ENCODE results near the gene KCNG2. TPM values are rescaled to one million over a fixed set of nuclear protein-coding genes. Genes with fewer than 3 reads are reported as not detected.

KCNG2 gene
- total RNA-seq, 1 experiment from 2014 or later, result not detected

DNA sequence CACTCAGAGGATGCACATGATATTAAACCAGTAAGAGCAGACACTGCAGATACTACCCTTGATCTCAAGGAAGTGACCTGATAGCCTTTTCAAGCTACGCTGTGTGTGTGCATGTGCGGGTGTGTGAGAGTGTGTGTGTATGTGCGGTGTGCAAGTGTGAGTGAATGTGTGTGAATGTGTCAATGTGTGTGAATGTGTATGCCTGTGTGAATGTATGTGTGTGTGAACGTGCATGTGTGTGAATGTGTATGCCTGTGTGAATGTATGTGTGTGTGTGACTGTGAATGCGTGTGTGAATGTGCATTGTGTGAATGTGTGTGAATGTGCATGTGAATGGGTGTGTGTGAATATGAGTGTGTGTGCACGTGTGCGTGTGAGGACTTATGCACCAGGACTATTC lies 53.8 kb downstream of the KCNG2 start:
- no peak for DNase-seq
- Histone ChIP-seq H3K4me1 (no peaks in the 10 kb centered on the region), H3K27me3 (replicated peaks; ENCODE audit: control insufficient read depth, insufficient read depth, low read length) (no peaks in the 10 kb centered on the region), H3K9me3 (no peaks in the 10 kb centered on the region), H3K4me3 (ENCODE audit: low read depth, low read length) (no peak overlapping the region), H3K36me3 (ENCODE audit: control insufficient read depth, insufficient read depth, low read length) (no peaks in the 10 kb centered on the region)
- Mint-ChIP-seq H3K9me3 (ENCODE audit: unreplicated experiment) (no peaks in the 10 kb centered on the region), H3K4me3 (ENCODE audit: unreplicated experiment) (no peak overlapping the region), H3K36me3 (ENCODE audit: insufficient read depth, unreplicated experiment) (no peaks in the 10 kb centered on the region), H3K27ac (ENCODE audit: unreplicated experiment) (no peak overlapping the region), H3K4me1 (ENCODE audit: low read depth, unreplicated experiment) (no peaks in the 10 kb centered on the region), H3K27me3 (ENCODE audit: insufficient read depth, unreplicated experiment) (no peaks in the 10 kb centered on the region)
- intact Hi-C loops (cut with micrococcal nuclease; ENCODE audit: unreplicated experiment), result no loop called here
- no TSS peak for BruUV-seq (replicated peaks)
- TF ChIP-seq, protein P1, sequence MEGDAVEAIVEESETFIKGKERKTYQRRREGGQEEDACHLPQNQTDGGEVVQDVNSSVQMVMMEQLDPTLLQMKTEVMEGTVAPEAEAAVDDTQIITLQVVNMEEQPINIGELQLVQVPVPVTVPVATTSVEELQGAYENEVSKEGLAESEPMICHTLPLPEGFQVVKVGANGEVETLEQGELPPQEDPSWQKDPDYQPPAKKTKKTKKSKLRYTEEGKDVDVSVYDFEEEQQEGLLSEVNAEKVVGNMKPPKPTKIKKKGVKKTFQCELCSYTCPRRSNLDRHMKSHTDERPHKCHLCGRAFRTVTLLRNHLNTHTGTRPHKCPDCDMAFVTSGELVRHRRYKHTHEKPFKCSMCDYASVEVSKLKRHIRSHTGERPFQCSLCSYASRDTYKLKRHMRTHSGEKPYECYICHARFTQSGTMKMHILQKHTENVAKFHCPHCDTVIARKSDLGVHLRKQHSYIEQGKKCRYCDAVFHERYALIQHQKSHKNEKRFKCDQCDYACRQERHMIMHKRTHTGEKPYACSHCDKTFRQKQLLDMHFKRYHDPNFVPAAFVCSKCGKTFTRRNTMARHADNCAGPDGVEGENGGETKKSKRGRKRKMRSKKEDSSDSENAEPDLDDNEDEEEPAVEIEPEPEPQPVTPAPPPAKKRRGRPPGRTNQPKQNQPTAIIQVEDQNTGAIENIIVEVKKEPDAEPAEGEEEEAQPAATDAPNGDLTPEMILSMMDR (IDR thresholded peaks at IDR 0.05; ENCODE audit: insufficient read depth in 1 of 2, low read depth in 1 of 2, low read length in 1 of 2, severe bottlenecking in 1 of 2, unreplicated experiment in 1 of 2), result no peak
- ChIA-PET CTCF (no interaction called here), POLR2A (no interaction called here)

DNA sequence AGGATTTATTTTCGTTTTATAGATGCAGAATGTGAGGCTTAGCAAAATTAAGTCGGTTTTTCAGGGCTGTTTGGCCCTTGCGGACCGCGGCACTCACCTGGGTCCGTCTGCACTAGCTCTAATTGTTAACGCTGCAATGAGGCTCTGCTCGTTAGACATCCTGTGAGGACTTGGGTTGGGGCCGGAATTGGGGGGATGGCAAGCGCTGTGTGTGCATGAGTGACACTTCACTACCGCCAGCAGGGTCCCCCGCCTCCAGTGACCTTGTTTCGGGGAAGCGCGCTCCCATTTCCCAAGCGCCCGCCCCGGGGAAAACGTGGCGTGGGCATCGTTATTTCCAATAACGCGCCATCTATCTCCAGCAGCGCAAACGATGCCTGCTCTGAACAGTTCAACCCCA lies 54.2 kb downstream of the KCNG2 start:
- CTCF ChIA-PET, result no interaction called here

DNA sequence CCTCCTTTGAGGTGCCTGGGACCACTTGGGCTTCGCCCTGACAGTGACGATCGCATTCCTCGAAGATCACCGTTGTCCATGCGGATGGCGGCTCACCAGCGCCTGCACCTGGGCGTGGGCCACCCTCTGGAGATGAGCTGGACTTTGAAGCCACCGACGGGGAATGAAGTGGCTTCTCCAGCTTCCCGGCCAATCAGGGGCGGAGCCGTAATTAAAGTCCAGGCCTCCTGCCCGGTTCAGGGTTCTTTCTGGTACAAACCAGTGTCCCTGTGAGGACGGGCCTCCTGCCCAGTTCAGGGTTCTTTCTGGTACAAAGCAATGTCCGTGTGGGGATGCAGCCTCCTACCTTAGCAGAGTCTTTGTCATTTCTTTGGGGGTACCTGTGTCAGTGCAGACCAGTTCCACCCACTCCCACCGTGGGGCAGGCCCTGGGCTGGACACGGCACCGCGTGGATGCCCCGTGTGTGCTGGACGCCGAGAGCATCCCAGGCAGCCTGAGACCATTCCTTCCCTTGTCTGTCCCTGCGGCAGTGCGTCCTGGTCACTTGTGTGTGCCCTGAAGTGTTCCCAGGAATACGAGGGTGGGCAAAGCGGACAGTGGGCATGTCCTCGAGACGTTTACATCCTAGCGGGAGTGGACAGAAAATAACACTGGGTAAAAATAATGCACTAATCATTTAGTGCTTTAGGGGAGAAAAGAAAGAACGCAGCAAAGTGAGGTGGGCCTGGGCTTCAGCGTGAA lies 55.0 kb downstream of the KCNG2 start:
- H3K27ac Mint-ChIP-seq (ENCODE audit: unreplicated experiment), result no peak overlapping the region
- DNase-seq, result no peak
- Histone ChIP-seq H3K27me3 (replicated peaks; ENCODE audit: control insufficient read depth, insufficient read depth, low read length) (no peaks in the 10 kb centered on the region), H3K9me3 (no peaks in the 10 kb centered on the region), H3K4me3 (ENCODE audit: low read depth, low read length) (no peak overlapping the region), H3K4me1 (no peaks in the 10 kb centered on the region), H3K36me3 (ENCODE audit: control insufficient read depth, insufficient read depth, low read length) (no peaks in the 10 kb centered on the region)
- H3K4me1 Mint-ChIP-seq (ENCODE audit: low read depth, unreplicated experiment), result no peaks in the 10 kb centered on the region
- no peak overlapping the region for H3K4me3 Mint-ChIP-seq (ENCODE audit: unreplicated experiment)
- POLR2A ChIA-PET, result no interaction called here
- H3K27me3 Mint-ChIP-seq (ENCODE audit: insufficient read depth, unreplicated experiment), result no peaks in the 10 kb centered on the region
- CTCF ChIA-PET, result no interaction called here
- intact Hi-C loops (cut with micrococcal nuclease; ENCODE audit: unreplicated experiment), result no loop called here
- TF ChIP-seq, protein P1 (IDR thresholded peaks at IDR 0.05; ENCODE audit: insufficient read depth in 1 of 2, low read depth in 1 of 2, low read length in 1 of 2, severe bottlenecking in 1 of 2, unreplicated experiment in 1 of 2), result no peak
- H3K9me3 Mint-ChIP-seq (ENCODE audit: unreplicated experiment), result no peaks in the 10 kb centered on the region
- H3K36me3 Mint-ChIP-seq (ENCODE audit: insufficient read depth, unreplicated experiment), result no peaks in the 10 kb centered on the region
- no TSS peak for BruUV-seq (replicated peaks)

More for the DNA sequence above, 54.2 kb downstream of the KCNG2 start:
- no peaks in the 10 kb centered on the region for H3K36me3 ChIP-seq (ENCODE audit: control insufficient read depth, insufficient read depth, low read length)
- TF ChIP-seq, protein P1 (IDR thresholded peaks at IDR 0.05; ENCODE audit: insufficient read depth in 1 of 2, low read depth in 1 of 2, low read length in 1 of 2, severe bottlenecking in 1 of 2, unreplicated experiment in 1 of 2), result no peak
- intact Hi-C loops (cut with micrococcal nuclease; ENCODE audit: unreplicated experiment), result no loop called here
- DNase-seq, result no peak
- H3K27ac Mint-ChIP-seq (ENCODE audit: unreplicated experiment), result no peak overlapping the region
- no peak overlapping the region for H3K4me3 Mint-ChIP-seq (ENCODE audit: unreplicated experiment)
- no peaks in the 10 kb centered on the region for H3K9me3 ChIP-seq
- POLR2A ChIA-PET, result no interaction called here
- no TSS peak for BruUV-seq (replicated peaks)
- no peaks in the 10 kb centered on the region for H3K27me3 Mint-ChIP-seq (ENCODE audit: insufficient read depth, unreplicated experiment)
- H3K36me3 Mint-ChIP-seq (ENCODE audit: insufficient read depth, unreplicated experiment), result no peaks in the 10 kb centered on the region
- H3K4me3 ChIP-seq (ENCODE audit: low read depth, low read length), result no peak overlapping the region
- no peaks in the 10 kb centered on the region for H3K4me1 Mint-ChIP-seq (ENCODE audit: low read depth, unreplicated experiment)
- no peaks in the 10 kb centered on the region for H3K4me1 ChIP-seq
- no peaks in the 10 kb centered on the region for H3K27me3 ChIP-seq (replicated peaks; ENCODE audit: control insufficient read depth, insufficient read depth, low read length)
- no peaks in the 10 kb centered on the region for H3K9me3 Mint-ChIP-seq (ENCODE audit: unreplicated experiment)
